Posterior cingulate gyrus (tissue), 11 donors: ENCODE data around the gene SNCAIP.

ENCODE experiments used
- DNase-seq, 10 donors: peaks; one replicate each; pipeline versions ENCODE4 v3.0.0 to v3.0.0-alpha.2; 2020 to 2021; ENCODE audit warnings: mixed read lengths in 3 of 10
- intact Hi-C: fragments of 100-400 bp; cut with DNase I; formaldehyde crosslinking; loops from one replicate; pipeline ENCODE4 v1.15.1; 2023

Gene SNCAIP

DNA sequence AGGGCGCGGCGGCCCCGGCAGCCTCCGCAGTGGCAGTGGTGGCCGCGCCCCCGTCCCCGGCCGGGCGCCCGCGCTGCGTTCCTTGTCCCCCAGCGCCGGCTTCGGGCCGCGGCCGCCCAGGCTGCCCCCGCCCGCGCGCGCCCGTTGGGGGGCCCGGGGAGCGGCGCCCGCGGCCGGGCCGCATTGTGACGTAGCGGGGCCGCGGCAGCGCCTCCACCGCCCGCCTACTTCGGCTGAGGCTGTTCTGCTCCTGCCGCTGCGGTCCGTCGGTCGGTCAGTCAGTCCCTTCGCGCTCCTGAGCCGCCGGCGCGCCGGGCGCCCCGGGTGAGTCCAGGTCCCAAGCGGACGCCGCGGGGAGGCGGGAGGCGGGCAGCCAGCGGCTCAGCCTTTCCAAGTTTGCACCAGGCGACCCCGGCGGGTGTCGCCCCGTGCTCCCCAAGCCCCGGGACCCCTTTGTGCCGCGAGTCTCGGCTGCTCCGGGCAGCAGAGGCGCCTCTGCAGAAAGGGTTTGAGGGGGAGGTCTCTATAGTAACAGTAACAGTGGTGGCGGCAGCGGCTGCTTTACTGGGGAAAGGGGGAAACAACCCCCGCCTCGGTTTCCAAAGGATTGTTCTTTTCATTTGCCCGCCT is at the start of gene SNCAIP:
SNCAIP (plus strand) TSS at position 277 of the 630 bp plus-strand sequence. CDS start 78,898 bp downstream, outside the sequence.
- intact Hi-C loops = no loop called here

DNA sequence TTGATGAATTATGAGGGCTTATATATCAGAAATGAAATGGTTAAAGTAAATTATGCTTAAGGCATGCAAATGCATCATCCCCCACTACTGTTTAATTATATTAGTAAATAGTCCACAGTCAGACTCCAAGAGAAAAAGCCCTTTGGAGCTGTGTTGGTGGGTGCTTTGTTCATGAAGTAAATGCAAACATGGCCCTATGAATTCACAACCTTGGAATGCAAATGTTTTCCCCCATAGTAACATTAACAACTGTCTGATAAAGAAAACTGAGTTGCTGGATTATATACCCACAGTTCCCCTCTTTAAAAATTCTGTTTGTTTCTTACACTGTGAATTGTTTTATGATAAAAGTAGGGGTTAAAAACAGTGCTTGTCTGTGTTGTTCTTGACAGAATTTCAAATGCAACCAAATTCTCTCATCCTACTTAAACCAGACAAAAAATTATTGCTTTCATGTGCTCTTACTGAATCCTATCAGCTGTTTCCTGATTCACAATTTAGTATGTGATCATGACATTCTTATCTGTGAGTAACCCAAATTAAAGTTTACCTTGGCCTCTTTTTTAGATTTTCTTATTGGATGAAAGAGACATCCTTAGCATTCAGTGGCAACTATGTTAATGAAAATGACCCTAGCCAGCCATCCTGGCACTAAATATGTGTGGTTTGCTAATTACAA is 48.5 kb upstream of the SNCAIP start:
- intact Hi-C loops = no loop called here
- DNase-seq = no peak

More for the DNA sequence above, at the start of gene SNCAIP:
- DNase-seq = peak in 9 of 10 donors; percentile 11 to 90 (median 49)

DNA sequence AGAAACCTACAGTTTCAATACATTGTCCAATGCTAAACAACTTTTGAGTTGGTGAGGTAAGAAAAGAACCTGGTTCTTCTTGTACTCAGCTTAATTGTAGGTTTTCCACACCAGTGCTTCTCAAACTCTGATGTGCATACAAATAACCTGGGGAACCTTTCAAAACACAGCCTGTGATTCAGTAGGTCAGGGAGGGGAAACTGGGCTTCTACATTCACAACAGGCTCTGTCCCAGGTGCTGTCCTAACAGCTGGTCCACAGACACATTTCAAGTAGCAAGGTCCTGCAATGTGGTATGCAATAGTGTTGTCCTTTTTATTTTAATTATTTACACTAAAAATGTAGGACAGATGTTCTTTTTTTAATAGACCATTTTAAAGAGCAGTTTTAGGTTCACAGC is 47.4 kb upstream of the SNCAIP start:
- DNase-seq = no peak
- intact Hi-C loops = no loop called here

DNA sequence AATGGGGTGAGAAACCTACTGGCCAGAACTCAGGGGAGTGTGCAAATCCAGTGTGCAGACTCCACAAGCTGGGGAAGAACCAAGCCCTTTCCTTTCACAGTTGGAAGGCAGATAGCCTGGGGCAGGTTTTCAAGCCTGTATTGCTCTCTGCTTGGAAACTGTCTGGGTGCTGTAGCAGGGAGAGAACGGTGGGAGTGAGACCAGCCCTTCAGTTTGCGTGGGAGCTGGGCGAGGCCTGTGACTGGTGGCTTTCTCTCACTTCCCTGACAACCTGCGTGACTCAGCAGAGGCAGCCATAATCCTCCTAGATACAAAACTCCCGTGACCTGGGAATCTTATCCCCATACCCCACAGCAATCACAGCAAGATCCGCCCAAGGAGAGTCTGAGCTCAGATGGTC is 44.9 kb upstream of the SNCAIP start:
- intact Hi-C loops = no loop called here
- no peak for DNase-seq

DNA sequence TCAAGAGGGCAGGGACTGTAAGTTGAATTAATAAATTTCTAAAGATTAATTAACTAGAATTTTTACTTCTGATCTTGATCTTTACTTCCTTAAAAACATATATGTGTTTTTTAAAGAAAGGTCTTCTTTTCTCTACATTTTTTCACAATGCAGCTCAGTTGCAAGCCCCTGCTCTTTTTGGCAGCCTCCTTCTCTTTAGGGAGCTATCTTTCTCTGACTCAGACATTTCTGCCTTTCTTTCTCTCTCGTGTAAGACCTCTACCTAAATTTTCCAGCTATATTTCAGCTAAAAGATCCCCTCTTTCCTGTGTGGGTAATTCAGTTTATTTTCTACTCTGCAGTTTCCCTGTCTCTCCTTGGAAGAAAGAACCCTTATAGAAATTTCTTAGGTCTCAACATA is 38.3 kb upstream of the SNCAIP start:
- intact Hi-C loops = no loop called here
- DNase-seq = no peak

DNA sequence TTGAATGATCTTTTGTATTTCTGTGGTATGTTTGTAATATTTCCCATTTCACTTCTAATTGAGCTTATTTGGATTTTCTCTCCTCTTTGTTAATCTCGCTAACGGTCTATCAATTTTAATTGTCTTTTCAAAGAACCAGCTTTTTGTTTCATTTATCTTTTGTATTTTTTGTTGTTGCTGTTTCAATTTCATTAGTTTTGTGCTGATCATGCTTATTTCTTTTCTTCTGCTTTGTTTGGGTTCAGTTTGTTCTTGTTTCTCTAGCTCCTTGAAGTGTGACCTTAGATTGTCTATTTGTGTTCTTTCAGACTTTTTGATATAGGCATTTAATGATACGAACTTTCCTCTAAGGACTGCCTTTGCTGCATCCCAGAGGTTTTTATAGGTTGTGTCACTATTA is 28.4 kb upstream of the SNCAIP start:
- intact Hi-C loops = no loop called here
- DNase-seq = no peak

DNA sequence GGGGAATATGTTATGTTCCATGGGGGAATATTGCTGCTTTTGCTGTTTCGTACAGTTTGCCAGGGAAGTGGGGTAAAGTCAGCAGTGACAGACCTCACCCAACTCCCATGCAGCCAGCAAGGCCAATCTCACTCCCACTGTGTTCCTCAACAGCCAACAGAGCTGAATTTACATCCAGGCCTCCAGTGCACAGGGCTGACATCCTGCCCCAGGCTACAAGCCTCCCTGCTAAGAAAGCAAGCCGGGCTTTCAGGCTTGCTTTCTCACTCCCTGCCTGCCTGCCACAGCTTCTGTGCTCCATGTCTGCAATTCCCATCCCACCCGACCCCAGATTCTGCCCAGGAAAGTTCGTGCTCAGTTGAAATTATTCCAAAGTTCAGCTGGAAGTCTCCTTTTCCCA is 25.5 kb upstream of the SNCAIP start:
- intact Hi-C loops = no loop called here
- no peak for DNase-seq

DNA sequence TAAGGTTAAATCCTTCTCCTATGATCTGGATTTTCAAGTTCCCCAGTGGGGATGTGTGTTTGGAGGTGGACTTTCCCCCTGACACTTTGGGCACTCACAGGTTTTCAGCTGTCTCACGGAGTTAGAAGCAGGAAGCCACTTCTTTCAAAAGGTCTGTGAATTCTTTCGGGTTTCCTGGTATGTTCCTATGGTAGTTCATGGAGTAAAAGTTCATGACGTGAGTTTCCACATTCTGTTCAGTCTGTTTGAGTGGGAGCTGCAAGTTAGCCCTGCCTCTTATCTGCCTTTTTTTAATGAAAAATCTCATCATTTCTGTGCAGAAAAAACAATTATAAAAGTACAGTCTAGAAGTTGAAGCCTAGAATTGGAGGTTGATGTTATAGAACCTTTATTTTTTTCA is 24.9 kb upstream of the SNCAIP start:
- DNase-seq = no peak
- intact Hi-C loops = no loop called here

DNA sequence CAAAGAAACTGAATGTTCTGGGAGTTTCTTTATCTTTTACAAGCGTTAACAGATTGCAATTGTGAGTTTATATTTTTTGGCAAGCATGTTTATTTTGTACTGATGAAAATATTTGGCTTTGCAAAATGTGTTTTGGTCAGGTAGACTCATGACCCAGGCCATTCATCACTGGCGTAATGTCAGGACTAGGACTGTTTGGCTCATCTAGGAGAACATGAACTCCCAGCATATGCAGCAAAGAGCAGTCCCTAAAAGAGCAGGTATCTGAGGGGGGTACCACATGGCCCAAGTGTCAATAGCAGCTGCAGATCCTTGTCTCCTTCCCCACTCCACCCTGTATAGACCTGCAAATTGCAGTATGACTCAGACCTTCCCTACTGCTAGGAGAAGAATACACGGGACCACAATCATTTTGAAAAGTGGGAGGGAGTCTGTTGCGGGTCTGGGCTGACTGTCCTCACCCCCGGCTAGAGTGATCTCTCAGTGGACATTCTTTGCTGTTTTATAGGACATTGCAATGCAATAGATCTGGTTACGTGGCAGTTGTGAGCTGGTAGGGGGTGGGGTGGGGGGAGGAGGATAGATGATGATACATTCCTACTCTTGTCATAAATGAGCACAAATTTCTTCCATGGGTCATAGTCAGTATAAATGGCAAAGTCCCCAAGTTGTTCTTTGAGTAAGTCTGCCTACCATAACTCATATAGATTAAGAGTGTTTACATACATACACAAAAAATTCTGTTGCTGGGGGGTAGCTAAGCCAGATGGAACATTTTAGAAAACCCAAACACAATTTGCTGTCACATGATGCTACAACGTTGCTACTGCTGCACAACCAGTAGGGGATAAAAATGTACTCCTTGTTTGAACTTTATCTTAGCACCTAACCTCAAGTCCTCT is 20.8 kb upstream of the SNCAIP start:
- DNase-seq = no peak
- intact Hi-C loops = loop anchor here (10.0 kb wide), 1 partner anchor 124 kb away; no protein-coding TSS in a partner anchor

DNA sequence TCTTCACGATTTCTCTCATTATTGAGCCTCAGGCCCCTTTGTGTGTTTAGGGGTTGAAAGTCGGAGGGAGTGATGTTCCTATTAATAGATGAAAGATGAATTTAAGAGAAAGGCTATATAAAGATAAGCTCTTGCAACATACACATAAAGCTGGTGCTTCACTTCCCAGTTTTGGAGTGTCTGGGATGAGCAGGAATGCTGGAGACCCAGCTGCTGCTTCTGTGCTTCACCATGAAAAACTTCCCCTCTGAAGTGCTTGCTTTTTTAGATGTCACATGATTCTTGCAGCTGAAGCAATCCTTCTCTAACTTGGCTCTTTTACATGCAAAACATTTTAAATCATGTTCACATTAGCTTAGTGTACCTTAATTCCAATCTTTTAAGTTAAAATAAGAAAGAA is 19.7 kb upstream of the SNCAIP start:
- intact Hi-C loops = loop anchor here (10.0 kb wide), 1 partner anchor 122 kb away; no protein-coding TSS in a partner anchor
- no peak for DNase-seq

DNA sequence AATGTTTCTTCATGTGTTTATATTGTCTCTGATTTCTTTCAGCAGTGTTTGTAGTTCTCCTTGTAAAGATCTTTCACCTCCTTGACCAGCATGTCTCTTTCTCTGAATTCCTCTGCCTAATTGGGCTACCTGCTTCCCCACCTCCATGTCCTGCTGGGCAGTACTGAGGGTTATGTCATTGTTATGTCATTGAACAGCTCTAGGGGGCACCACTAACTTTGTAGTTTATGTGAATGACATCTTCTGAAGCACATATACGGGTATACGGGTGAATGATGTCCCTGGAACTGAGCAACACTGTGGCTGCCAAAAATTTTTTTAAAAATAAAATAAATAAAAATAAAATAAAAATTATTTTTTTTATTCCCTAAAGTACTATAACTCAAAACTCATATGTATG is 16.9 kb upstream of the SNCAIP start:
- no peak for DNase-seq
- intact Hi-C loops = loop anchor here (10.0 kb wide), 1 partner anchor 120 kb away; no protein-coding TSS in a partner anchor

DNA sequence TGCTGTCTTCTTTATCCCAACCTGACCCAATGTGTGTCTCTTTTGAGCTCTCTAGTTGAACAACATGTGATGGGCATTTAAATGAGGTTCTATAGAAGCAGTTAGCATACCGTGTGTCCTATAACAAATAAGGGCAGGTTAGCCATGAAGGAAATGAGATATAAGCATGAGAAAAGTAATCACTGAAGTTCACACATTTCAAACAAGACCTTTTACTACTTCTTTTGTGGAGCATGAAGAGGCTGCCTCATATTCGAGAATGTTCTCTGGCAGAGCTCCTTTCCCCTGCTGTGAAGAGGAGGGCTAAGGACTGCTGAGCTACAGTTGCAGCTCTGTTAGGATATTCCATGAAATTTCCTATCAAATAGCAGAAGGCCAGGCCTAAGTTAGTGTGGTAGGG is 15.2 kb upstream of the SNCAIP start:
- no peak for DNase-seq
- intact Hi-C loops = loop anchor here (10.0 kb wide), 1 partner anchor 118 kb away; no protein-coding TSS in a partner anchor

DNA sequence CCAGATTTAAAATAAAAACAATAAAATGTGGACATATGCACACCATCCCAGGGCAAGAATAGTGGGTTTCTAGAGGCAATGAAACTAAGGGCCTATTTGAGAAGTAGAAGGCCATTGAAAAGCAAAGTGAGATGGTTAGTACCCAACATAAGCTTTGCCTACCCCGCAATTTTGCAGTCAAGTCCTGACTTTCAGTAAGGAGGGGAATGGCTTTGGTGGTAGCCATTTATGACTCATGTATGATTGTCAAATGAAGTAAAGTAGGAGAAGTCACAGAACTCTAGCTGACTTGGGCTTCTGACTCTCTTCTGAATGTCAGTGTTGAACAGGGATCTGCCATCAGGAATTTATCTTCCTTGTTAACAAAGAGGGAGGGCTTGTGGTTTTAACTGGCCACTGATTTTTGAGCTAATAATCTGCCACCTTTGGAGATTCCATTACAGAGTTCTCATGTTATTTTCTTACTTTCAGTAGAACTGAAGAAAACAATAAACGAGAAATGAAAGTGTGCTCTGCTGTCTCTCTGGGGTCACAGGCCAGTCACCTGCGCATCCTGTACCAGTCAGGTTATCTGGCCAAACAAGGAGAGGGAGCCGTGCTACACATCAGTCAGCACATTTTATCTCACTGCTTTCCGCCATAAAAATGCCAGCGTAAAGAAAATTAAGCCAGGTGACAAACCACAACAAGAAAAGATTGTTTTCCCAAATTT is 14.3 kb upstream of the SNCAIP start:
- intact Hi-C loops = loop anchor here (10.0 kb wide), 1 partner anchor 117 kb away; no protein-coding TSS in a partner anchor
- no peak for DNase-seq

DNA sequence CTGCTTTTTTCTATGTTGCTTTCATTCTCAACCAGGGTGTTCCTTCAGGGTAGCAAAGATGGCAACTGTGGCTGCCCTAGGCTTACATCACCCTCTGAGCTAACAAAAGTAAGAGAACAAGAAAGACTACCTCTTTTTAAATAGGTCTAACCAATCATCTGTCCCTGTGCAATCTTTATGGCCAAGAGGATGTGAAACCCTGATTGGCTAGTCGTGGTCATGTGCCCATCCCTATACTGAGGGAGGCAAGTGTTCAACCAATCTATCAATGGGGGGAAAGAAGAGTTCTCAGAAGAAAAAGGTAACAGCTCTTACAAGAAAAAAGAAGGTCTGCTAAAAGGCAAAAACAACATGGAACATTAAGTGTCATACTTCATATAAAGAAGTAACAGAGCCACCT is 11.7 kb upstream of the SNCAIP start:
- intact Hi-C loops = no loop called here
- no peak for DNase-seq

DNA sequence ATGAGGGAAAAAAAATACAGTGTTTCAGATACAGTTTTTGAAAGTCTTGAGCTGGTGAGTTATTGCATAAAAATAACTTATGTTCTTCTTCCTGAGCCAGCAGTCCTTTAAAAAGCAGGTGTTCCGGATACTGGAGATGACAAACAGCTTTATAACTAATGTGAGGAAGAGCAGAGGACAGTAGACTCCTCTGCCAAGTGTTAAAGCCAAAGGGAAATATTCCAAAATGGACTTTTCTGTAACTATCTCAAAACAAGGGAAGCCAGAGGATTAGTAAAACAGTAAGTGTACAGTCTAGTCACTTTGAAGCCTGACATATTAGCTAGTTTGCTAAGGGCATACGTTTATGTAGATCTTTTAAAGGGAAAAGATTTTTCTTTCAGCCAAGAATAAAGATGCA is 11.0 kb upstream of the SNCAIP start:
- DNase-seq = no peak
- intact Hi-C loops = no loop called here

DNA sequence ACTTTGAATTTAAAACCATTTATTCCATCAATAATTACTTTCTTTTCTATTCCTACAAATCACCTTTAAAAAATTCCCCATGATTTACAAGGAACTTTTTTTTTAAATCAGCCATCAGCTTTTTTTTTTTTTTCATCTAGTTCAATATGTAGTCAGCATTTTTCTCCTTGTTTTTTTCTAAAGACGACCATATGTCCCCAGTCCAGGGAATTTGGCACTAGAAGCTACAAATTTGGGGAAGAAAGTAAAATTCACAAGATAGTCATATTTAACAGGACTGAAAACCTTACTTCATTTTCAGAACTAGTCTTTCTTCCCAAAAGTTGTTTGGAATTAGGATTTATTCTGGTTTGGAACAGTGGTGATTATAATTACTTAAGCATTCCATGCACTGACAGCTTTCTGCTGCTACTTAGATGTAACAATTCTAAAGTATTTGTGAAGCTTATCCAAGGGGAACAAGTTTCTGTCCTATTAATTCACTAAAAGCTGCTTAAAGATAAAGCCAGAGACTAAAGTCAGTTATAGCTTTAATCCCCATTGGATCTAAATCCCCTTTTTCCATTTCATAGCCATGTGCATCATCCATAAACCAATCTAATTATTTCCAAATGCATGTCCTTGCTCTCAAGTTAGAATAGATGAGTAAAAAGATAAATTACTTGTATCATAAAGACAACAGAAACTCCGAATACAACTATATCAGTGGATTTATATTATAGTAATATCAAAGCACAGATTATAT is 7.4 kb upstream of the SNCAIP start:
- DNase-seq = no peak
- intact Hi-C loops = no loop called here

DNA sequence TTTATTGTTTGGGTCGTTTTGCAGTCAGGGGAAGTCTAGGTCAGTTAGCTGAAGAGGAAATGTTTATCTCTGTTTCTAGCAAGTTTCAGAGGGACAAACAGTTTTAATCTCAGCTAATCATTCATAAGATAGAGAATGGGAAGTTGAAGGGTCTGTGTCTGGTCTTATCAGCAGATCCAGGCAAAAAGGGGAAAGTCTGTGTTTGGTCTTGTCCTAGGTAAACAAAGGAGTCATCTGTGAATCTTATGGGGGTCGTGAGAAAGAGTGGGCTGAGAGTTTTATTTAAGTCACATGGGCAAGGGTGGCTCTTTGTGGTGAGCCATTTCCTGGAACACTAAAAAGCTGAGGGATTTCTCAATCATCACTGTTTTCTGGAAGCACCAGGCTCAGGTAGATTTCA is 5.6 kb upstream of the SNCAIP start:
- no peak for DNase-seq
- intact Hi-C loops = no loop called here

DNA sequence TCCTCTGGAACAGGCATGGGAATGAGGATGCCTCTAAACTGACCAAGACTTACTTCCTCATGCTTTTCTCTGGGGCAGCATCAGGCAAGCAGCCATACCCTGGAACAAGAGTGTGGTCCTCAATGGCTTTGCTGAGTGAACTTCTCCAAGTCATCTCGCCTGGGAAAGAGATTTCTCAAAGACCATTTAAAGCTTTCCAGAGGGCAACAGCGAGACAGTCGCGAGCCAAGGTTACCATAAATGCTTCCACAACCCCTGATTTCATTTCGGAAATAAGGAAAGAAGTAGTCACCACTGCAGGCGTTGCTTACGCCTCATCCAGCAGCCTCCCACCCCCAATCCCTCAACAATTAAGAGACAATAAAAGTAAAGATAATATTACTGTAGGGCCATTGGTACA is 1.1 kb upstream of the SNCAIP start:
- no peak for DNase-seq
- intact Hi-C loops = no loop called here

DNA sequence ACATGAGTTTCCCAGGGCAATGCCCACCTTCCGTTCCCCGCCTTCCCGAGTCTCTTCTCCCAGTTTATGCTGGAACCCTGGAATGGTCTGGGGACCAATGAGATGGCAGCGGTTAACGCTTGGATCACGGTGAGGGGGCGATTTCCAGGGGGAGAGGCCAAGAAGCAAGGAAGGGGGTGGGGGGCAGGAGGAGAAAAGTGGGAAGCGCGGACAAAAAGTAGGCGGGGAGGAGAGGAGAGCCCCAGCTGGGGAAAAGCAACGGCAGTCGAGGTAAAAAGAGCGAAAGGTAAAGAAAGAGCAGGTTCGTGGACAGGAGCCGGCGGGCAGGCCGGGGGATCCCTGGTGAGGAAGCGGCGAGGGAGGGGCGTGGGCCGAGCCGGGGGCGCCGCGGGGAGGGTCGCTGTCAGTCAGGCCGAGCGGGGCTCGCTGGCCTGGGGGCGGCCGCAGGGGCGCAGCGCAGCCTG is 508 bp upstream of the SNCAIP start:
- intact Hi-C loops = no loop called here
- peak in 3 of 10 donors; percentile 9 to 80 (median 51) for DNase-seq
